Transverse colon (tissue), 4 donors: ENCODE measurements around the gene HEPACAM2. TPM values are rescaled to one million over a fixed set of nuclear protein-coding genes. Genes with fewer than 3 reads are reported as not detected.

ENCODE experiments used
- DNase-seq: peaks from one replicate; pipeline ENCODE4 v3.0.0-alpha.2; 2019
- H3K27ac ChIP-seq, 4 donors: fragments of 200-600 bp; sonication (generic); 2 replicates each; pipeline ENCODE4 v1.5.1; 2016 to 2018; ENCODE audit warnings: inconsistent platforms in 4 of 4
- H3K27me3 ChIP-seq: fragments of 200-600 bp; sonication (generic); 2 replicates; pipeline ENCODE4 v1.5.1; 2017; ENCODE audit warnings: inconsistent platforms
- H3K36me3 ChIP-seq, 4 donors: fragments of 200-600 bp; sonication (generic); 2 replicates each; pipeline ENCODE4 v1.5.1; 2017 to 2019; ENCODE audit warnings: inconsistent platforms in 4 of 4
- H3K4me1 ChIP-seq, 4 donors: fragments of 200-600 bp; sonication (generic); 2 replicates each; pipeline ENCODE4 v1.5.1; 2017 to 2020; ENCODE audit warnings: inconsistent platforms in 4 of 4
- H3K4me3 ChIP-seq, 4 donors: fragments of 200-600 bp; sonication (generic); 1 replicate in 1 of 4; 2 replicates in 3 of 4; pipeline versions ENCODE4 v1.5.1 to v1.6.1; 2017 to 2019; ENCODE audit warnings: inconsistent platforms in 4 of 4
- H3K9me3 ChIP-seq, 2 donors: fragments of 200-600 bp; sonication (generic); 2 replicates each; pipeline ENCODE4 v1.5.1; 2017 to 2019; ENCODE audit warnings: inconsistent platforms in 2 of 2
- EP300 ChIP-seq: sonication (generic); formaldehyde crosslinking; IDR thresholded peaks from one replicate; pipeline ENCODE4 v1.6.1; 2017; ENCODE audit warnings: antibody characterized with exemption, low read depth
- POLR2A ChIP-seq: fragments of 450-650 bp; IDR thresholded peaks from one replicate; pipeline ENCODE4 v1.6.1; 2016; ENCODE audit warnings: antibody characterized with exemption, mild to moderate bottlenecking, moderate library complexity
- POLR2AphosphoS5 ChIP-seq, 3 donors: sonication (generic); formaldehyde crosslinking; IDR thresholded peaks; one replicate each; pipeline ENCODE4 v1.6.1; 2016; ENCODE audit warnings: antibody characterized with exemption in 3 of 3
- WGBS, 2 donors: methylation state at CpG; one replicate each; pipeline ENCODE4 v1.1.5; 2018; ENCODE audit warnings: low coverage in 1 of 2; 5-methylcytosine and 5-hydroxymethylcytosine counted together
- in situ Hi-C, 4 donors: fragments of 200-750 bp; cut with MboI; loops; one replicate each; pipeline versions ENCODE4 v1.15.0 to v1.15.1; 2017; ENCODE audit warnings: low sequenced_read_pairs in 3 of 4, low pct_ligation_motif_present in 1 of 4, low pct_unique_long_range_greater_than_20kb in 1 of 4
- intact Hi-C: fragments of 100-400 bp; cut with DNase I; formaldehyde crosslinking; loops from one replicate; pipeline ENCODE4 v1.15.1; 2023; ENCODE audit warnings: low total_unique reads
- total RNA-seq, 4 donors: library from RNA; depleted of rRNA; stranded (reverse); fragments of >200 nt; gene quantifications; one replicate each; pipeline ENCODE4 v1.1.0, GENCODE V29; 2016
- TF ChIP-seq, protein P1 (sequence below), 5 experiments: fragments of 200-600 bp in 3 of 5; fragments of 450-650 bp in 2 of 5; sonication (generic) in 3 of 5; IDR thresholded peaks; 1 replicate in 2 of 5; 2 replicates in 3 of 5; pipeline ENCODE4 v1.5.1; 2016 to 2017; ENCODE audit warnings: antibody characterized with exemption in 5 of 5, inconsistent platforms in 3 of 5, mild to moderate bottlenecking in 2 of 5, moderate library complexity in 1 of 5

HEPACAM2 gene
- total RNA-seq, 4 donors from 2014 or later: 10.5 to 127 (median 45.1) TPM

DNA sequence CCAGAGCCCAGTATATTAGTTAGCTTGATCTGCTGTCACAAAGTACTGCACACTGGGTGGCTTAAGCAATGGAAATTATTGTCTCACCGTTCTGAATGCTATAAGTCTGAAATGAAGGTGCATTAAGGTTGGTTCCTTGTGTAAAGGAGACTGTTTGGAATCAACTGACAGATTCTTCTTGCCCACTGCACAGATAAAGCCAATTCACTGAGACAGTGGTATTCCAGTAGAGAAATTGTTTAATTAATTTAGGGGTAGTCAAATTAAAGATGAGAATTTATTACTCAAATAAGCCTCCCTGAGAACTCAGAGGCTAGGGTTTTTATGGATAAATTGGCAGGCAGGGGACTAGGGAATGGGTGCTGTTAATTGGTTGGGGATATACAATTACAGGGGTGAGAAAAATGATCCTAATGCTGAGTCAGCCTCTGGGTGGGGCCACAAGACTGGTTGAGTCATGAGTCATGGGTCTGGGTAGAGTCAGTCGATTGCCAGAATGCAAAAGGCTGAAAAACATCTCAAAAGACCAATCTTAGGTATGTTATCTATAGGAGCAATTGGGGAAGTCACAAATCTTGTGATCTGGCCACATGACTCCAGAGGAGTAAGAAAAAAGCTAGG is 54.6 kb downstream of the HEPACAM2 start:
- Histone ChIP-seq H3K27me3 (no peaks in the 10 kb centered on the region), H3K9me3 (peaks cover 6 to 15% of the 10 kb centered on the region in 2 donors), H3K4me3 (no peak overlapping the region), H3K36me3 (no peaks in the 10 kb centered on the region), H3K27ac (no peak overlapping the region), H3K4me1 (no peaks in the 10 kb centered on the region)
- DNase-seq: no peak
- in situ Hi-C loops (no loop called here), intact Hi-C loops (no loop called here)
- TF ChIP-seq, protein P1, sequence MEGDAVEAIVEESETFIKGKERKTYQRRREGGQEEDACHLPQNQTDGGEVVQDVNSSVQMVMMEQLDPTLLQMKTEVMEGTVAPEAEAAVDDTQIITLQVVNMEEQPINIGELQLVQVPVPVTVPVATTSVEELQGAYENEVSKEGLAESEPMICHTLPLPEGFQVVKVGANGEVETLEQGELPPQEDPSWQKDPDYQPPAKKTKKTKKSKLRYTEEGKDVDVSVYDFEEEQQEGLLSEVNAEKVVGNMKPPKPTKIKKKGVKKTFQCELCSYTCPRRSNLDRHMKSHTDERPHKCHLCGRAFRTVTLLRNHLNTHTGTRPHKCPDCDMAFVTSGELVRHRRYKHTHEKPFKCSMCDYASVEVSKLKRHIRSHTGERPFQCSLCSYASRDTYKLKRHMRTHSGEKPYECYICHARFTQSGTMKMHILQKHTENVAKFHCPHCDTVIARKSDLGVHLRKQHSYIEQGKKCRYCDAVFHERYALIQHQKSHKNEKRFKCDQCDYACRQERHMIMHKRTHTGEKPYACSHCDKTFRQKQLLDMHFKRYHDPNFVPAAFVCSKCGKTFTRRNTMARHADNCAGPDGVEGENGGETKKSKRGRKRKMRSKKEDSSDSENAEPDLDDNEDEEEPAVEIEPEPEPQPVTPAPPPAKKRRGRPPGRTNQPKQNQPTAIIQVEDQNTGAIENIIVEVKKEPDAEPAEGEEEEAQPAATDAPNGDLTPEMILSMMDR (IDR thresholded peaks at IDR 0.05): no peak
- TF ChIP-seq POLR2A (no peak), EP300 (no peak), POLR2AphosphoS5 (IDR thresholded peaks at IDR 0.05) (no peak)
- 20 to 55% methylated on average over 1 to 2 of the region's 2 CpGs for WGBS, 2 donors

DNA sequence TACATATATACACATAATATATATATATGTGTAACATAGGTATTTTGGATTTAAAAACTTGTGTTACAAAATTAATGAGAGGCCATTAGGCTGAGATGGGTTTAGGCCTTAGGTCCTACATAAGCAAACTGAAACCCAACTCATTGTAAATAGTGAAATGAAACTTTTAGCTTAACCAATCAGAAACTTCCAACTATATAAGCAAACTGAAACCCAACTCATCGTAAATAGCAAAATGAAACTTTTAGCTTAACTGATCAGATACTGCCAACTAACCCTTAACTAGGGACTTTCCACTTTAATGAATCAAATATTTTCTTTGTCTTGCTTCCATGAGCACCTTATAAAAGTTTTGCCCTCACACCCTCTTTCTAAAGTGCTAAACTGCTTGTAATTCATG is 60.8 kb downstream of the HEPACAM2 start:
- intact Hi-C loops (no loop called here), in situ Hi-C loops (no loop called here)

DNA sequence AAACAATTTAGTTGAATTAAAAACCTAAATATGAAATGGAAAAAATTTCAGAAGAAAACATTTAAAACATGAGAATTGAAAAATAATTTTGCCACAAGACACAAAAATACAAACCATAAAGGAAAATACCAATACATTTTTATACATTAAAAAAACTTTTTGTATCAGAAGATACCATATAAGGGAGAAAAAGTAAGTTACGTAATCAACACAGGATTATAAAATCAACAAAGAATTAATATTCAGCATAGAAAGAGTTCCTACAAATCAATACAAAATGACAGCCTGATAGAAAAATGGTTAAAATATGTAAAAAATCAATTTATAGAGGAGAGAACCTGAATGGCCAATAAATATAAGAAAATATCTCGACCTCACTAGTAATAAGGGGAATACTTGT is 61.5 kb downstream of the HEPACAM2 start:
- Histone ChIP-seq H3K4me1 (no peaks in the 10 kb centered on the region), H3K36me3 (no peaks in the 10 kb centered on the region), H3K27me3 (no peaks in the 10 kb centered on the region), H3K9me3 (no peaks in the 10 kb centered on the region), H3K4me3 (no peak overlapping the region), H3K27ac (no peak overlapping the region)
- intact Hi-C loops: no loop called here
- 90 to 92% methylated on average over 2 of the region's 2 CpGs for WGBS, 2 donors
- in situ Hi-C loops: no loop called here
- TF ChIP-seq, protein P1 (IDR thresholded peaks at IDR 0.05): no peak
- TF ChIP-seq POLR2A (no peak), EP300 (no peak), POLR2AphosphoS5 (IDR thresholded peaks at IDR 0.05) (no peak)
- no peak for DNase-seq

More for the DNA sequence above, 60.8 kb downstream of the HEPACAM2 start:
- no peaks in the 10 kb centered on the region for H3K27me3 ChIP-seq
- H3K9me3 ChIP-seq: no peaks in the 10 kb centered on the region
- WGBS, 2 donors: 42 to 59% methylated on average over 1 of the region's 1 CpG
- TF ChIP-seq, protein P1 (IDR thresholded peaks at IDR 0.05): no peak
- TF ChIP-seq POLR2AphosphoS5 (IDR thresholded peaks at IDR 0.05) (no peak), POLR2A (no peak), EP300 (no peak)
- no peak for DNase-seq
- H3K4me1 ChIP-seq: no peaks in the 10 kb centered on the region
- H3K36me3 ChIP-seq: no peaks in the 10 kb centered on the region
- H3K27ac ChIP-seq: no peak overlapping the region
- H3K4me3 ChIP-seq: peak overlapping the region in 1 of 4 donors; percentile 18

DNA sequence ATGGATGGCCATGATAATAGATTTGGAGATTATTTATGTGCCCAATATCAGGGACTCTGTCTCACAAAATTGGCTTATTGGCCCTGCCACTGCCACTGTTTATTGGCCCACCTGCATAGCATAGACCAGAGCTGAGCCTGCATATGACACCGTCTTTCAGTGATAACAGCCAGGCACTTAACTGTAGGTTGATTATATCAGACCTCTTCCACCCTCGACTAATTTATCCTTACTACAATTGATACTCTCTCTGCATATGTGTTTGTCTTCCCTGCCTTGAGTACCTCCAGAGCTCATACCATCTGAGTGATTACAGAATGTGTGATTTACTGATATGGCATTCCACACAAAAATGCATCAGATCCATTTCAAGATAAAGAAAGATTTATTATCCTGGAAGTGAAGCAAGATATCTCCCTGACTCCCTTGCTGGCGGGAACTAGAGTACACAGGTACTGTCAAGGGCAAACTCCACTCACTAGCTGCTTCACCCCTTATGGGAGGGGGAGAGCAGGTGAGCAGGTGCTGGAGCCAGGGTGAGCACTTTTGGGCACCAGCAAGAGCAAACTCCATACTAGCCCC is 65.0 kb downstream of the HEPACAM2 start:
- in situ Hi-C loops (no loop called here), intact Hi-C loops (no loop called here)
- no peaks in the 10 kb centered on the region for H3K9me3 ChIP-seq
- no peaks in the 10 kb centered on the region for H3K36me3 ChIP-seq
- H3K4me1 ChIP-seq: no peaks in the 10 kb centered on the region
- no peak overlapping the region for H3K4me3 ChIP-seq
- WGBS, 2 donors: 14 to 47% methylated on average over 1 to 3 of the region's 3 CpGs
- TF ChIP-seq POLR2AphosphoS5 (IDR thresholded peaks at IDR 0.05) (no peak), POLR2A (no peak)
- H3K27me3 ChIP-seq: no peaks in the 10 kb centered on the region
- no peak overlapping the region for H3K27ac ChIP-seq
- DNase-seq: no peak
